Upper lobe of left lung (tissue), 6 donors: ENCODE measurements around the gene DRD3. TPM values are rescaled to one million over a fixed set of nuclear protein-coding genes. Genes with fewer than 3 reads are reported as not detected.

ENCODE experiments used
- ATAC-seq, 2 donors: fragments of 200-7000 bp; cut with Tn5 transposase; one replicate each; pipeline ENCODE4 v1.9.1; 2022; ENCODE audit warnings: mild to moderate bottlenecking in 2 of 2, moderate library complexity in 2 of 2; ENCODE audit not compliant: low FRiP score in 2 of 2
- DNase-seq, 2 donors: peaks; one replicate each; pipeline ENCODE4 v3.0.0-alpha.2; 2019 to 2020
- H3K27ac ChIP-seq, 4 donors: fragments of 200-600 bp; sonication (generic); one replicate each; pipeline ENCODE4 v1.5.1; 2016 to 2019
- H3K27me3 ChIP-seq, 4 donors: fragments of 200-600 bp; sonication (generic); one replicate each; pipeline ENCODE4 v1.5.1; 2017 to 2019
- H3K36me3 ChIP-seq, 4 donors: fragments of 200-600 bp; sonication (generic); one replicate each; pipeline ENCODE4 v1.5.1; 2016 to 2019
- H3K4me1 ChIP-seq, 4 donors: fragments of 200-600 bp; sonication (generic); one replicate each; pipeline ENCODE4 v1.5.1; 2018 to 2019
- H3K4me3 ChIP-seq, 4 donors: fragments of 200-600 bp; sonication (generic); one replicate each; pipeline ENCODE4 v1.5.1; 2017 to 2019; ENCODE audit warnings: mild to moderate bottlenecking in 2 of 4, moderate library complexity in 1 of 4
- H3K9me3 ChIP-seq, 4 donors: fragments of 200-600 bp; sonication (generic); one replicate each; pipeline ENCODE4 v1.5.1; 2018 to 2019
- CTCF ChIP-seq, 6 experiments: fragments of 450-650 bp in 4 of 6; fragments of 200-600 bp in 2 of 6; sonication (generic) in 2 of 6; IDR thresholded peaks; one replicate each; pipeline ENCODE4 v1.5.1; 2016 to 2019; ENCODE audit warnings: antibody characterized with exemption in 6 of 6
- EP300 ChIP-seq, 4 donors: sonication (generic); formaldehyde crosslinking; IDR thresholded peaks; one replicate each; pipeline ENCODE4 v1.5.1; 2017; ENCODE audit warnings: antibody characterized with exemption in 4 of 4, control low read depth in 2 of 4
- POLR2A ChIP-seq, 4 donors: fragments of 450-650 bp; IDR thresholded peaks; one replicate each; pipeline ENCODE4 v1.5.1; 2016 to 2017; ENCODE audit warnings: antibody characterized with exemption in 4 of 4, mild to moderate bottlenecking in 2 of 4
- POLR2AphosphoS5 ChIP-seq, 2 donors: sonication (generic); formaldehyde crosslinking; IDR thresholded peaks; one replicate each; pipeline ENCODE4 v1.5.1; 2017; ENCODE audit warnings: antibody characterized with exemption in 2 of 2
- WGBS, 2 donors: methylation state at CpG; one replicate each; pipeline ENCODE4 v1.1.5; 2017 to 2018; 5-methylcytosine and 5-hydroxymethylcytosine counted together
- total RNA-seq, 6 donors: library from RNA; depleted of rRNA in 4 of 6; stranded (reverse); fragments of >200 nt in 4 of 6; gene quantifications; one replicate each; pipeline versions ENCODE4 v1.1.0 to v1.2.1, GENCODE V29; 2016 to 2021
- donor health status: DM: no; HTN: no; CAD: no; lungs with moderate emphysema.
- donor health status: DM: no; HTN: yes; CAD: no; lungs with severe emphysema.

The DRD3 gene
- total RNA-seq, 6 donors from 2014 or later: not detected

GRCh38 chr3:114093016-114093380 is 85.9 kb downstream of the DRD3 start:
- peak overlapping the region in 3 of 4 donors; percentile 60 to 89 (median 63) for H3K27ac ChIP-seq
- no peak for DNase-seq
- ATAC-seq: no peak
- H3K4me3 ChIP-seq: no peak overlapping the region
- H3K9me3 ChIP-seq: no peaks in the 10 kb centered on the region
- H3K27me3 ChIP-seq: no peaks in the 10 kb centered on the region
- 32 to 37% methylated on average over 3 of the region's 3 CpGs for WGBS, 2 donors
- peaks cover 6 to 21% (median 14%) of the 10 kb centered on the region in 4 donors for H3K4me1 ChIP-seq
- no peak for TF ChIP-seq POLR2AphosphoS5 (IDR thresholded peaks at IDR 0.05)
- peaks cover 0 to under 1% (median 0%) of the 10 kb centered on the region in 4 donors for H3K36me3 ChIP-seq

GRCh38 chr3:114092151-114093015 is 86.5 kb downstream of the DRD3 start:
- no peaks in the 10 kb centered on the region for H3K27me3 ChIP-seq
- H3K36me3 ChIP-seq: peaks cover 0 to 7% (median 4%) of the 10 kb centered on the region in 4 donors
- H3K4me3 ChIP-seq: peak overlapping the region in 1 of 4 donors; percentile 3
- DNase-seq (no peak), ATAC-seq (peak in 1 of 2 donors; percentile 31)
- no peaks in the 10 kb centered on the region for H3K9me3 ChIP-seq
- WGBS, 2 donors: 26 to 27% methylated on average over 13 of the region's 13 CpGs
- H3K4me1 ChIP-seq: peaks cover 6 to 21% (median 14%) of the 10 kb centered on the region in 4 donors
- no peak for TF ChIP-seq CTCF (IDR thresholded peaks at IDR 0.05)
- TF ChIP-seq POLR2A (IDR thresholded peaks at IDR 0.05): no peak
- no peak for TF ChIP-seq EP300 (IDR thresholded peaks at IDR 0.05)
- no peak for TF ChIP-seq POLR2AphosphoS5 (IDR thresholded peaks at IDR 0.05)
- peak overlapping the region; percentile 21 to 89 (median 62) for H3K27ac ChIP-seq

GRCh38 chr3:114089675-114090074 is 89.2 kb downstream of the DRD3 start:
- H3K4me1 ChIP-seq: peaks cover 6 to 21% (median 14%) of the 10 kb centered on the region in 4 donors
- H3K27me3 ChIP-seq: no peaks in the 10 kb centered on the region
- DNase-seq (no peak), ATAC-seq (no peak)
- H3K36me3 ChIP-seq: peaks cover 16 to 32% (median 24%) of the 10 kb centered on the region in 4 donors
- no peak overlapping the region for H3K4me3 ChIP-seq
- no peak for TF ChIP-seq POLR2A (IDR thresholded peaks at IDR 0.05)
- no peak for TF ChIP-seq EP300 (IDR thresholded peaks at IDR 0.05)
- no peak for TF ChIP-seq POLR2AphosphoS5 (IDR thresholded peaks at IDR 0.05)
- TF ChIP-seq CTCF (IDR thresholded peaks at IDR 0.05): no peak
- H3K9me3 ChIP-seq: no peaks in the 10 kb centered on the region
- no peak overlapping the region for H3K27ac ChIP-seq

GRCh38 chr3:114086356-114086755 is 92.5 kb downstream of the DRD3 start:
- WGBS, 2 donors: 92 to 100% methylated on average over 2 of the region's 2 CpGs

More at GRCh38 chr3:114086356-114086755, 92.5 kb downstream of the DRD3 start:
- TF ChIP-seq POLR2A (IDR thresholded peaks at IDR 0.05) (no peak), POLR2AphosphoS5 (IDR thresholded peaks at IDR 0.05) (no peak), CTCF (IDR thresholded peaks at IDR 0.05) (no peak), EP300 (IDR thresholded peaks at IDR 0.05) (no peak)
- H3K9me3 ChIP-seq: no peaks in the 10 kb centered on the region
- ATAC-seq (no peak), DNase-seq (no peak)
- H3K4me1 ChIP-seq: no peaks in the 10 kb centered on the region
- H3K27me3 ChIP-seq: no peaks in the 10 kb centered on the region
- H3K36me3 ChIP-seq: peaks cover 19 to 60% (median 28%) of the 10 kb centered on the region in 4 donors
- no peak overlapping the region for H3K4me3 ChIP-seq
- no peak overlapping the region for H3K27ac ChIP-seq
